Stimulated activated CD4-positive, alpha-beta T cell treated with anti-CD3 and anti-CD28 coated beads, TNF-alpha, amount 100 ng/mL, for 24 hours (primary cell): ENCODE measurements around the gene ITGAX.

Source experiments
- DNase-seq, 3 experiments: peaks; one replicate each; pipeline ENCODE4 v3.0.0-alpha.2; 2020; ENCODE audit warnings: low read depth in 3 of 3

Gene ITGAX

GRCh38 chr16:31348579-31348978 lies 6.4 kb upstream of the ITGAX start:
- no peak for DNase-seq

- DNase-seq, result no peak
Measured at GRCh38 chr16:31350275-31351005, 4.5 kb upstream of the ITGAX start.

GRCh38 chr16:31351246-31351941 lies 3.6 kb upstream of the ITGAX start:
- DNase-seq, result no peak

- no peak for DNase-seq
Measured at GRCh38 chr16:31351942-31352325, 3.0 kb upstream of the ITGAX start.

- no peak for DNase-seq
Measured at GRCh38 chr16:31352376-31353115, 2.4 kb upstream of the ITGAX start.

GRCh38 chr16:31355431-31356100 lies 590 bp downstream of the ITGAX start:
- no peak for DNase-seq

GRCh38 chr16:31356566-31357323 lies 1.8 kb downstream of the ITGAX start:
- no peak for DNase-seq

GRCh38 chr16:31357324-31358109 lies 2.5 kb downstream of the ITGAX start:
- no peak for DNase-seq

- DNase-seq, result no peak
Measured at GRCh38 chr16:31360251-31360650, 5.3 kb downstream of the ITGAX start.

GRCh38 chr16:31361201-31362110 lies 6.5 kb downstream of the ITGAX start:
- DNase-seq, result no peak

- no peak for DNase-seq
Measured at GRCh38 chr16:31362476-31363405, 7.8 kb downstream of the ITGAX start.

- DNase-seq, result no peak
Measured at GRCh38 chr16:31363721-31364120, 8.7 kb downstream of the ITGAX start.

GRCh38 chr16:31364421-31364820 lies 9.4 kb downstream of the ITGAX start:
- DNase-seq, result no peak

GRCh38 chr16:31365131-31365865 lies 10.3 kb downstream of the ITGAX start:
- DNase-seq, result no peak

- DNase-seq, result no peak
Measured at GRCh38 chr16:31367853-31368252, 12.9 kb downstream of the ITGAX start.

GRCh38 chr16:31371008-31371407 lies 16.0 kb downstream of the ITGAX start:
- DNase-seq, result no peak

- DNase-seq, result no peak
Measured at GRCh38 chr16:31371619-31372484, 16.9 kb downstream of the ITGAX start.
